Esophagus muscularis mucosa (tissue), 4 donors: ENCODE data around the gene TRPM8.

Source experiments
- EP300 ChIP-seq: sonication (generic); formaldehyde crosslinking; IDR thresholded peaks from one replicate; pipeline ENCODE4 v1.6.1; 2017; ENCODE audit warnings: antibody characterized with exemption
- POLR2A ChIP-seq: fragments of 450-650 bp; IDR thresholded peaks from one replicate; pipeline ENCODE4 v1.6.1; 2017; ENCODE audit warnings: antibody characterized with exemption, moderate library complexity, mild to moderate bottlenecking, low read depth
- TF ChIP-seq, protein P1 (sequence below), 3 experiments: fragments of 200-600 bp in 2 of 3; fragments of 450-650 bp in 1 of 3; sonication (generic) in 2 of 3; IDR thresholded peaks; one replicate each; pipeline ENCODE4 v1.5.1; 2017 to 2019; ENCODE audit warnings: antibody characterized with exemption in 3 of 3, mild to moderate bottlenecking in 2 of 3, moderate library complexity in 1 of 3

DNA sequence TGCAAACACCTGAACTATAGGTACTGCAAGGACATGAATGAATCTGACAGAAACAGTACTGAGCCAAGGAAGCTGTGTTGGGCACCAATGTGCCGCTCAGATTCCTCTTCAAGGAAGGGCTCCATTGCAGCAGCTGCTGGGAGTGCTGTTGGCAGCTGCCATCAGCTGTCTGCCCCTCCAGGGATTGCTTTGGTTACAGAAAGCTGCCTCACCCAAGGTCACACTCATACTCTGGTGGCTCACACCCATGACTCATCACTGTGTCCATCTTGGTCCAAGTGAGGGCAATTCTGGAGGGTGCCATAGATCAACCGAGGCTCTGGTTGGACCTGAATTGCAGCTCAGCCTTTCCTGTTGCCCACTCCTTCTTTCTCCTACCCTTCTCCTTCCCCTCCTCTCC lies 24.4 kb upstream of the TRPM8 start:
- TF ChIP-seq, protein P1, sequence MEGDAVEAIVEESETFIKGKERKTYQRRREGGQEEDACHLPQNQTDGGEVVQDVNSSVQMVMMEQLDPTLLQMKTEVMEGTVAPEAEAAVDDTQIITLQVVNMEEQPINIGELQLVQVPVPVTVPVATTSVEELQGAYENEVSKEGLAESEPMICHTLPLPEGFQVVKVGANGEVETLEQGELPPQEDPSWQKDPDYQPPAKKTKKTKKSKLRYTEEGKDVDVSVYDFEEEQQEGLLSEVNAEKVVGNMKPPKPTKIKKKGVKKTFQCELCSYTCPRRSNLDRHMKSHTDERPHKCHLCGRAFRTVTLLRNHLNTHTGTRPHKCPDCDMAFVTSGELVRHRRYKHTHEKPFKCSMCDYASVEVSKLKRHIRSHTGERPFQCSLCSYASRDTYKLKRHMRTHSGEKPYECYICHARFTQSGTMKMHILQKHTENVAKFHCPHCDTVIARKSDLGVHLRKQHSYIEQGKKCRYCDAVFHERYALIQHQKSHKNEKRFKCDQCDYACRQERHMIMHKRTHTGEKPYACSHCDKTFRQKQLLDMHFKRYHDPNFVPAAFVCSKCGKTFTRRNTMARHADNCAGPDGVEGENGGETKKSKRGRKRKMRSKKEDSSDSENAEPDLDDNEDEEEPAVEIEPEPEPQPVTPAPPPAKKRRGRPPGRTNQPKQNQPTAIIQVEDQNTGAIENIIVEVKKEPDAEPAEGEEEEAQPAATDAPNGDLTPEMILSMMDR (IDR thresholded peaks at IDR 0.05), result no peak
- TF ChIP-seq POLR2A, result no peak
- no peak for TF ChIP-seq EP300
